Measurements from ENCODE around the gene CFAP57.

GRCh38 chr1:43149889-43150288 is 22.2 kb upstream of the CFAP57 start:
- TF ChIP-seq EZH2 (IDR thresholded peaks at IDR 0.05; ENCODE audit: low read depth): no peak
- no peak for TF ChIP-seq CTCF (conservative IDR thresholded peaks at IDR 0.05)
